Measurements from ENCODE around the gene MRPL48.

MRPL48 gene

GRCh38 chr11:73753938-73754337 is 33.7 kb upstream of the MRPL48 start:
- no peak overlapping the region for H3K4me3 ChIP-seq (ENCODE audit: low read depth in 1 of 5, low read length in 5 of 5)
- peaks cover 0 to 3% (median 0%) of the 10 kb centered on the region in 5 donors for H3K36me3 ChIP-seq (ENCODE audit: control insufficient read depth in 5 of 5, insufficient read depth in 5 of 5, low read length in 5 of 5)
- no peak overlapping the region for H3K9ac ChIP-seq (ENCODE audit: low read length in 5 of 5)
- no peak overlapping the region for H3K27ac ChIP-seq (ENCODE audit: low read depth, low read length)
- peaks cover 0 to 23% (median 13%) of the 10 kb centered on the region in 5 donors for H3K4me1 ChIP-seq (ENCODE audit: control insufficient read depth in 5 of 5, insufficient read depth in 5 of 5, low read length in 5 of 5)
- H3K27me3 ChIP-seq (ENCODE audit: control insufficient read depth in 5 of 5, insufficient read depth in 4 of 5, low read length in 5 of 5) = no peaks in the 10 kb centered on the region
- H3K9me3 ChIP-seq (ENCODE audit: control insufficient read depth in 5 of 5, low read length in 5 of 5) = no peaks in the 10 kb centered on the region

- Histone ChIP-seq H3K4me3 (ENCODE audit: low read depth in 1 of 5, low read length in 5 of 5) (no peak overlapping the region), H3K27me3 (ENCODE audit: control insufficient read depth in 5 of 5, insufficient read depth in 4 of 5, low read length in 5 of 5) (no peaks in the 10 kb centered on the region), H3K4me1 (ENCODE audit: control insufficient read depth in 5 of 5, insufficient read depth in 5 of 5, low read length in 5 of 5) (peaks cover 0 to 33% (median 23%) of the 10 kb centered on the region in 5 donors), H3K36me3 (ENCODE audit: control insufficient read depth in 5 of 5, insufficient read depth in 5 of 5, low read length in 5 of 5) (peaks cover 0 to 3% (median 0%) of the 10 kb centered on the region in 5 donors), H3K9me3 (ENCODE audit: control insufficient read depth in 5 of 5, low read length in 5 of 5) (no peaks in the 10 kb centered on the region), H3K9ac (ENCODE audit: low read length in 5 of 5) (no peak overlapping the region), H3K27ac (ENCODE audit: low read depth, low read length) (no peak overlapping the region)
These were observed 32.0 kb upstream of the MRPL48 start for GRCh38 chr11:73755670-73756069.

- Histone ChIP-seq H3K27ac (ENCODE audit: low read depth, low read length) (no peak overlapping the region), H3K27me3 (ENCODE audit: control insufficient read depth in 5 of 5, insufficient read depth in 4 of 5, low read length in 5 of 5) (no peaks in the 10 kb centered on the region), H3K4me3 (ENCODE audit: low read depth in 1 of 5, low read length in 5 of 5) (no peak overlapping the region), H3K4me1 (ENCODE audit: control insufficient read depth in 5 of 5, insufficient read depth in 5 of 5, low read length in 5 of 5) (peaks cover 0 to 28% (median 22%) of the 10 kb centered on the region in 5 donors), H3K9ac (ENCODE audit: low read length in 5 of 5) (no peak overlapping the region), H3K36me3 (ENCODE audit: control insufficient read depth in 5 of 5, insufficient read depth in 5 of 5, low read length in 5 of 5) (peaks cover 0 to 3% (median 0%) of the 10 kb centered on the region in 5 donors), H3K9me3 (ENCODE audit: control insufficient read depth in 5 of 5, low read length in 5 of 5) (no peaks in the 10 kb centered on the region)
These were observed 30.1 kb upstream of the MRPL48 start for GRCh38 chr11:73757598-73757997.

- Histone ChIP-seq H3K27ac (ENCODE audit: low read depth, low read length) (no peak overlapping the region), H3K27me3 (ENCODE audit: control insufficient read depth in 5 of 5, insufficient read depth in 4 of 5, low read length in 5 of 5) (no peaks in the 10 kb centered on the region), H3K4me1 (ENCODE audit: control insufficient read depth in 5 of 5, insufficient read depth in 5 of 5, low read length in 5 of 5) (peaks cover 0 to 27% (median 22%) of the 10 kb centered on the region in 5 donors), H3K4me3 (ENCODE audit: low read depth in 1 of 5, low read length in 5 of 5) (peak overlapping the region in 1 of 5 donors; percentile 90), H3K9ac (ENCODE audit: low read length in 5 of 5) (no peak overlapping the region), H3K9me3 (ENCODE audit: control insufficient read depth in 5 of 5, low read length in 5 of 5) (no peaks in the 10 kb centered on the region), H3K36me3 (ENCODE audit: control insufficient read depth in 5 of 5, insufficient read depth in 5 of 5, low read length in 5 of 5) (peaks cover 0 to 3% (median 0%) of the 10 kb centered on the region in 5 donors)
These were observed 29.2 kb upstream of the MRPL48 start for GRCh38 chr11:73758451-73758850.

GRCh38 chr11:73759610-73760134 is 28.0 kb upstream of the MRPL48 start:
- H3K4me1 ChIP-seq (ENCODE audit: control insufficient read depth in 5 of 5, insufficient read depth in 5 of 5, low read length in 5 of 5) = peaks cover 0 to 27% (median 22%) of the 10 kb centered on the region in 5 donors
- no peaks in the 10 kb centered on the region for H3K27me3 ChIP-seq (ENCODE audit: control insufficient read depth in 5 of 5, insufficient read depth in 4 of 5, low read length in 5 of 5)
- H3K4me3 ChIP-seq (ENCODE audit: low read depth in 1 of 5, low read length in 5 of 5) = peak overlapping the region; percentile 88 to 96 (median 94)
- H3K9me3 ChIP-seq (ENCODE audit: control insufficient read depth in 5 of 5, low read length in 5 of 5) = no peaks in the 10 kb centered on the region
- no peaks in the 10 kb centered on the region for H3K36me3 ChIP-seq (ENCODE audit: control insufficient read depth in 5 of 5, insufficient read depth in 5 of 5, low read length in 5 of 5)
- H3K27ac ChIP-seq (ENCODE audit: low read depth, low read length) = peak overlapping the region; percentile 83
- peak overlapping the region; percentile 0 to 94 (median 89) for H3K9ac ChIP-seq (ENCODE audit: low read length in 5 of 5)

- peaks cover 0 to 27% (median 22%) of the 10 kb centered on the region in 5 donors for H3K4me1 ChIP-seq (ENCODE audit: control insufficient read depth in 5 of 5, insufficient read depth in 5 of 5, low read length in 5 of 5)
- H3K9me3 ChIP-seq (ENCODE audit: control insufficient read depth in 5 of 5, low read length in 5 of 5) = no peaks in the 10 kb centered on the region
- H3K36me3 ChIP-seq (ENCODE audit: control insufficient read depth in 5 of 5, insufficient read depth in 5 of 5, low read length in 5 of 5) = no peaks in the 10 kb centered on the region
- H3K4me3 ChIP-seq (ENCODE audit: low read depth in 1 of 5, low read length in 5 of 5) = peak overlapping the region; percentile 88 to 96 (median 94)
- peak overlapping the region; percentile 83 for H3K27ac ChIP-seq (ENCODE audit: low read depth, low read length)
- peak overlapping the region; percentile 38 to 94 (median 89) for H3K9ac ChIP-seq (ENCODE audit: low read length in 5 of 5)
- H3K27me3 ChIP-seq (ENCODE audit: control insufficient read depth in 5 of 5, insufficient read depth in 4 of 5, low read length in 5 of 5) = no peaks in the 10 kb centered on the region
These were observed 27.5 kb upstream of the MRPL48 start for GRCh38 chr11:73760135-73760678.

GRCh38 chr11:73760679-73761402 is 26.8 kb upstream of the MRPL48 start, which contains the start of gene RAB6A:
TSS of gene RAB6A (minus strand) at chr11:73761074. CDS start at chr11:73760635, 439 bp downstream.
- peak within 1 kb of the TSS; percentile 88 to 96 (median 94) for H3K4me3 ChIP-seq (ENCODE audit: low read depth in 1 of 5, low read length in 5 of 5)
- peak within 1 kb of the TSS; percentile 38 to 94 (median 89) for H3K9ac ChIP-seq (ENCODE audit: low read length in 5 of 5)
- H3K36me3 ChIP-seq (ENCODE audit: control insufficient read depth in 5 of 5, insufficient read depth in 5 of 5, low read length in 5 of 5) = no peaks in the 10 kb centered on the region
- H3K9me3 ChIP-seq (ENCODE audit: control insufficient read depth in 5 of 5, low read length in 5 of 5) = no peaks in the 10 kb centered on the region
- H3K27ac ChIP-seq (ENCODE audit: low read depth, low read length) = peak within 1 kb of the TSS; percentile 83
- no peaks in the 10 kb centered on the region for H3K27me3 ChIP-seq (ENCODE audit: control insufficient read depth in 5 of 5, insufficient read depth in 4 of 5, low read length in 5 of 5)
- peaks cover 0 to 27% (median 22%) of the 10 kb centered on the region in 5 donors for H3K4me1 ChIP-seq (ENCODE audit: control insufficient read depth in 5 of 5, insufficient read depth in 5 of 5, low read length in 5 of 5)

- peaks cover 0 to 27% (median 22%) of the 10 kb centered on the region in 5 donors for H3K4me1 ChIP-seq (ENCODE audit: control insufficient read depth in 5 of 5, insufficient read depth in 5 of 5, low read length in 5 of 5)
- H3K9me3 ChIP-seq (ENCODE audit: control insufficient read depth in 5 of 5, low read length in 5 of 5) = no peaks in the 10 kb centered on the region
- H3K36me3 ChIP-seq (ENCODE audit: control insufficient read depth in 5 of 5, insufficient read depth in 5 of 5, low read length in 5 of 5) = no peaks in the 10 kb centered on the region
- peak overlapping the region in 1 of 5 donors; percentile 42 for H3K9ac ChIP-seq (ENCODE audit: low read length in 5 of 5)
- no peaks in the 10 kb centered on the region for H3K27me3 ChIP-seq (ENCODE audit: control insufficient read depth in 5 of 5, insufficient read depth in 4 of 5, low read length in 5 of 5)
- peak overlapping the region; percentile 52 to 96 (median 59) for H3K4me3 ChIP-seq (ENCODE audit: low read depth in 1 of 5, low read length in 5 of 5)
- no peak overlapping the region for H3K27ac ChIP-seq (ENCODE audit: low read depth, low read length)
These were observed 26.2 kb upstream of the MRPL48 start for GRCh38 chr11:73761403-73761945.

- H3K9me3 ChIP-seq (ENCODE audit: control insufficient read depth in 5 of 5, low read length in 5 of 5) = no peaks in the 10 kb centered on the region
- H3K27ac ChIP-seq (ENCODE audit: low read depth, low read length) = no peak overlapping the region
- no peak overlapping the region for H3K9ac ChIP-seq (ENCODE audit: low read length in 5 of 5)
- no peaks in the 10 kb centered on the region for H3K36me3 ChIP-seq (ENCODE audit: control insufficient read depth in 5 of 5, insufficient read depth in 5 of 5, low read length in 5 of 5)
- peaks cover 0 to 23% (median 22%) of the 10 kb centered on the region in 5 donors for H3K4me1 ChIP-seq (ENCODE audit: control insufficient read depth in 5 of 5, insufficient read depth in 5 of 5, low read length in 5 of 5)
- no peak overlapping the region for H3K4me3 ChIP-seq (ENCODE audit: low read depth in 1 of 5, low read length in 5 of 5)
- H3K27me3 ChIP-seq (ENCODE audit: control insufficient read depth in 5 of 5, insufficient read depth in 4 of 5, low read length in 5 of 5) = peaks cover 0 to 3% (median 0%) of the 10 kb centered on the region in 5 donors
These were observed 24.9 kb upstream of the MRPL48 start for GRCh38 chr11:73762732-73763131.

GRCh38 chr11:73766763-73767162 is 20.9 kb upstream of the MRPL48 start:
- Histone ChIP-seq H3K36me3 (ENCODE audit: control insufficient read depth in 5 of 5, insufficient read depth in 5 of 5, low read length in 5 of 5) (no peaks in the 10 kb centered on the region), H3K27ac (ENCODE audit: low read depth, low read length) (no peak overlapping the region), H3K27me3 (ENCODE audit: control insufficient read depth in 5 of 5, insufficient read depth in 4 of 5, low read length in 5 of 5) (peaks cover 0 to 3% (median 0%) of the 10 kb centered on the region in 5 donors), H3K4me1 (ENCODE audit: control insufficient read depth in 5 of 5, insufficient read depth in 5 of 5, low read length in 5 of 5) (no peaks in the 10 kb centered on the region), H3K4me3 (ENCODE audit: low read depth in 1 of 5, low read length in 5 of 5) (no peak overlapping the region), H3K9ac (ENCODE audit: low read length in 5 of 5) (no peak overlapping the region), H3K9me3 (ENCODE audit: control insufficient read depth in 5 of 5, low read length in 5 of 5) (no peaks in the 10 kb centered on the region)

All from subcutaneous abdominal adipose tissue (tissue), 5 donors.